Endometrial microvascular endothelial cells (primary cell): Measurements from ENCODE around the gene FBRS. TPM values are rescaled to one million over a fixed set of nuclear protein-coding genes. Genes with fewer than 3 reads are reported as not detected.

Experiments
- total RNA-seq: library from RNA; depleted of rRNA; stranded (reverse); fragments of >200 nt; gene quantifications from one replicate; pipeline ENCODE4 v1.2.3, GENCODE V29; 2015; ENCODE audit errors: inconsistent ontology term

FBRS gene
- total RNA-seq, 1 donor from 2014 or later = 24.7 TPM

Other genes starting within 250 kb of the FBRS start
- 66.6 TPM for gene DCTPP1, start 228.4 kb upstream of the FBRS start, total RNA-seq
- gene SEPHS2, start 212.6 kb upstream of the FBRS start, total RNA-seq = 29.2 TPM
- gene ITGAL, start 185.7 kb upstream of the FBRS start, total RNA-seq = not detected
- gene ZNF768, start 131.9 kb upstream of the FBRS start, total RNA-seq = 25.5 TPM
- 4.7 TPM for gene ZNF747, start 123.6 kb upstream of the FBRS start, total RNA-seq
- gene ZNF764, start 100.1 kb upstream of the FBRS start, total RNA-seq = 8.3 TPM
- 10.8 TPM for gene ZNF688, start 86.7 kb upstream of the FBRS start, total RNA-seq
- 7.2 TPM for gene ZNF785, start 72.7 kb upstream of the FBRS start, total RNA-seq
- gene ZNF689, start 48.0 kb upstream of the FBRS start, total RNA-seq = 11.2 TPM
- 22.9 TPM for gene PRR14, start 7.5 kb upstream of the FBRS start, total RNA-seq
- 10.2 TPM for gene SRCAP, start 40.7 kb downstream of the FBRS start, total RNA-seq
- gene PHKG2, start 90.0 kb downstream of the FBRS start, total RNA-seq = 22.5 TPM
- 1.2 TPM for gene CFAP119, start 103.6 kb downstream of the FBRS start, total RNA-seq
- gene RNF40, start 103.9 kb downstream of the FBRS start, total RNA-seq = 69.8 TPM
- gene ZNF629, start 128.8 kb downstream of the FBRS start, total RNA-seq = 6.1 TPM
- 25.8 TPM for gene BCL7C, start 235.6 kb downstream of the FBRS start, total RNA-seq
- 1.3 TPM for gene CTF1, start 238.2 kb downstream of the FBRS start, total RNA-seq